ENCODE data around the gene TECTB.

- TF ChIP-seq CTCF (IDR thresholded peaks at IDR 0.05) = no peak
- TF ChIP-seq POLR2A (IDR thresholded peaks at IDR 0.05) = no peak
These were observed 40.4 kb upstream of the TECTB start for GRCh38 chr10:112242769-112243168.

Measured in esophagus squamous epithelium (tissue), 4 donors.